ENCODE measurements around the gene ACAP2.

Gene ACAP2

DNA sequence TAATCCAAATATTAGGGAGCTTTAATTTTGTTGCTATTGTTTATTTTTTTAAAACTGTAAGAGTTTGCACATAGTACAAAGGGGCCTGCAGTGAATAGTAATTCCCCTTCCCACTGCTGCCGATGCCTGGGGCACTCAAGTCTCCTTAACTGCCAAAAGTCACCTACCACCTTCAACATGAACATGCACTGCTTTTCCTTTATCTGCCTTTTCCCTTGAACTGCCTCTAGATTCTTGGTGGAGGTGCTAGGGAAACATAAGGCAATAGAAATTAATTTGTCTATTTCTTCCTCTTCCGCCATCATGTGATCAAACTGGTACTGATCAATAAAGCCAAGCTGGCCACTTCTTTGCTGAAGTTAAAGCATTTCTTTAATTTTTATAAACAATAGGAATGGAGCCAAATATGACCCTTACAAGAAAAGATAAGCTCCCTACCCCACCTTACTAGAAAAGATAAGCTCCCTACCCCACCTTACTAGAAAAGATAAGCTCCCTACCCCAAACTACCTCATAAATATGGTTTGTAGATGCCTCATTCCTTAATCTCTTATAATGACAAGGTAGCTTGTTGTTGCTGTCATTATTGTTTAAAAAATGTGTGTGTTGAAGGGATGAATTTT lies 17.4 kb upstream of the ACAP2 start:
- FAIRE-seq (no peak), DNase-seq (ENCODE audit: insufficient read length) (no peak)
- TF ChIP-seq POLR2A (IDR thresholded peaks at IDR 0.05; ENCODE audit: low read depth, low read length) (no peak), TAF1 (IDR thresholded peaks at IDR 0.05; ENCODE audit: borderline replicate concordance, low read depth, low read length) (no peak), POLR2AphosphoS5 (IDR thresholded peaks at IDR 0.05; ENCODE audit: low read depth, low read length) (no peak)

DNA sequence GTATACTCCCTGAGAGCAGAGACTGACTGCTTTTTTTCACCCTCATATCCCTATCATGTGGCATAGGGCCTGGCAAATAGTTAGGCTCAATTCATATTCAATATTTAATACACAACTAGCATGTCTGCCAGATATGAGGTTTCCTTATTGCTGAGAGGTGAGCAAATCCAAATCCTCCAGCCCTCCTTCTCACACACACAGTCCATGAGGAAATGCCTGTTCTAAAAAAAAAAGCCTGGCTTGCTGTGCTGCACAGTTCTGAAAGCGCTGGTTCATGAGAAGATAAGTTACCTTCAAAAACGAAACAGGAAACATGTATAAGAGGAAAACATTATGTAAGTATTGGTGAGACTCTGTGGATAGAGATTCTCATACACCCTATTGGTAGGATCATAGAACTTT lies 15.5 kb upstream of the ACAP2 start:
- DNase-seq (ENCODE audit: insufficient read length) (no peak), FAIRE-seq (peak; percentile 84)
- no peak for TF ChIP-seq TAF1 (IDR thresholded peaks at IDR 0.05; ENCODE audit: borderline replicate concordance, low read depth, low read length)
- no peak for TF ChIP-seq POLR2AphosphoS5 (IDR thresholded peaks at IDR 0.05; ENCODE audit: low read depth, low read length)
- no peak for TF ChIP-seq POLR2A (IDR thresholded peaks at IDR 0.05; ENCODE audit: low read depth, low read length)

DNA sequence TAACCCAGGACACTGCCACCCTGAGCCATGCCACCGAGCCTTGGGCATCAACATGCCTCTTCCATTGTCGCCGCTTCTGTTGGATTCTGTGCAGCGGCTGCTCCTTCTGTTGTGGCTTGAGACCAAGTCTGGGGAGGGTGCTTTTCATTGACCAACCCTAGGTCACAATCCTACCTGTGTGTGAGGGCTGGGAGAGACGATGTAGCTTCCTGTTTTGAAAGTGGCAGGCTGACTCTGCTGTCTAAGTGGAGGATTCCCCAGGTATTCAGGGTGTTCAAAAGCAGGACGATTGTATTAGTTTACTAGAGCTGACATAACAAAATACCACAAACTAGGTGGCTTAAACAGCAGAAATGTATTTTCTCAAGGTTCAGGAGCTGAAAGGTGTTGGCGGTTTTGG lies 13.0 kb upstream of the ACAP2 start:
- no peak for DNase-seq (ENCODE audit: insufficient read length)
- FAIRE-seq = no peak
- TF ChIP-seq POLR2A (IDR thresholded peaks at IDR 0.05; ENCODE audit: low read depth, low read length) (no peak), POLR2AphosphoS5 (IDR thresholded peaks at IDR 0.05; ENCODE audit: low read depth, low read length) (no peak), TAF1 (IDR thresholded peaks at IDR 0.05; ENCODE audit: borderline replicate concordance, low read depth, low read length) (no peak)

- TF ChIP-seq POLR2AphosphoS5 (IDR thresholded peaks at IDR 0.05; ENCODE audit: low read depth, low read length) (no peak), POLR2A (IDR thresholded peaks at IDR 0.05; ENCODE audit: low read depth, low read length) (no peak), TAF1 (IDR thresholded peaks at IDR 0.05; ENCODE audit: borderline replicate concordance, low read depth, low read length) (no peak)
- FAIRE-seq = no peak
- no peak for DNase-seq (ENCODE audit: insufficient read length)
These were observed 10.4 kb upstream of the ACAP2 start for GRCh38 chr3:195453236-195453635.

DNA sequence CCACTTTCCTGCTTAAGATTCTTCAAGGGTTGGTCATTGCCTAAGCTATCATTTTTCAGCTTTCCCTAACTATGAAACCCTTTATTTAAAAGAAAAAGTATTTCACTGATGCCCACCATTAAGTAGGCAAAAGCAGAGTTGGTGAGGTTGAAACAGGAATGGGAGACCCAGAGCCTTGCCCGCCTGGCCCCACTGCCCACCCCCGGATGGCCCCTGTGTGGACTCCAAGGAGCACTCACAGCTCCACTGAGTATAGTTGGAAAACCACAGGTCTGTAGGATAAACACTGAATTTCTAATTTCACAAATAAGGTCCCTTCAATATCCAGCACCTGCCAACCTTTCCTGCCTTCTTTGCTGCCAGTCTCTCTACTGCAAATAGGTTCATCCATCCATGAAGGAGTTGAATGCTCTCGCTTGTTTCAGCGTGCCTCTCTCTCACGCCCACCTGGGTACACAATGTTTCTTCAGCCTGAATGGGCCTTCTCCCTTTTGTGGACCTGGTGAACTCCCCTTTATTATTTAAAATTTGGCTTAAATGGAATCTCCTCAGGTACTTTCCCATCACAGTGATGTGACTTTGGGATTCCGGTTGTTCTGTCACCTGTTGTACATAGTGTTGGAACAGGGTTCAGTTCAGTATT lies 8.7 kb upstream of the ACAP2 start:
- no peak for DNase-seq (ENCODE audit: insufficient read length)
- no peak for FAIRE-seq
- TF ChIP-seq TAF1 (IDR thresholded peaks at IDR 0.05; ENCODE audit: borderline replicate concordance, low read depth, low read length) = no peak
- no peak for TF ChIP-seq POLR2AphosphoS5 (IDR thresholded peaks at IDR 0.05; ENCODE audit: low read depth, low read length)
- no peak for TF ChIP-seq POLR2A (IDR thresholded peaks at IDR 0.05; ENCODE audit: low read depth, low read length)

GRCh38 chr3:195450731-195451229 lies 8.0 kb upstream of the ACAP2 start:
- DNase-seq (ENCODE audit: insufficient read length) (no peak), FAIRE-seq (no peak)
- no peak for TF ChIP-seq TAF1 (IDR thresholded peaks at IDR 0.05; ENCODE audit: borderline replicate concordance, low read depth, low read length)
- no peak for TF ChIP-seq POLR2A (IDR thresholded peaks at IDR 0.05; ENCODE audit: low read depth, low read length)
- no peak for TF ChIP-seq POLR2AphosphoS5 (IDR thresholded peaks at IDR 0.05; ENCODE audit: low read depth, low read length)

DNA sequence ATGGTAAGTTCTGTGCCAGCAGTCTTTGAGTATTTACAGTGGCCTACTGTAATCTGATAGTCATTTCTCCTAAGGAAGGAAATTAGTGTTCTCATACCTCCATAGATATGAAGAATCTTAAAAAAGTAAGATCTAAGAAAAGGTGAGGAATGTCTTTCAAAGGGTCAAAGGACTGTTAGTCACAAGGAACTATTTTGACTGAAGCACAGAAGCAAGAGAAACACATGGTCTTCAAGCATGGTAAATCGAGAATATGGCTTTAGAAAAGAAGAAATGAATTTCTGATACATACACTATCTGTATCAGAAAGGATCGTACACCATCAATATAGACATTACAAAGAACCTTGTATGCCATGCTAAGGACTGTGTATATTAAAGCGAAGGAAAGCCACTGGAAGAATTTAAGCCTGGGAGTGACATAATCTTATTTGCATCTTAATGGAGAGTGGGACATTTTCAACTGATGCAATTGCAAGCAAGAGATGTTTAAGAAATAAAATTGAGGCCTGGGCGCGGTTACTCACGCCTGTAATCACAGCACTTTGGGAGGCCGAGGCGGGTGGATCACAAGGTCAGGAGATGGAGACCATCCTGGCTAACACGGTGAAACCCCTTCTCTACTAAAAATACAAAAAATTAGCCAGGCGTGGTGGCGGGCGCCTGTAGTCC lies 5.5 kb upstream of the ACAP2 start:
- DNase-seq (ENCODE audit: insufficient read length) = no peak
- no peak for FAIRE-seq
- TF ChIP-seq TAF1 (IDR thresholded peaks at IDR 0.05; ENCODE audit: borderline replicate concordance, low read depth, low read length) = no peak
- TF ChIP-seq POLR2A (IDR thresholded peaks at IDR 0.05; ENCODE audit: low read depth, low read length) = no peak
- no peak for TF ChIP-seq POLR2AphosphoS5 (IDR thresholded peaks at IDR 0.05; ENCODE audit: low read depth, low read length)

DNA sequence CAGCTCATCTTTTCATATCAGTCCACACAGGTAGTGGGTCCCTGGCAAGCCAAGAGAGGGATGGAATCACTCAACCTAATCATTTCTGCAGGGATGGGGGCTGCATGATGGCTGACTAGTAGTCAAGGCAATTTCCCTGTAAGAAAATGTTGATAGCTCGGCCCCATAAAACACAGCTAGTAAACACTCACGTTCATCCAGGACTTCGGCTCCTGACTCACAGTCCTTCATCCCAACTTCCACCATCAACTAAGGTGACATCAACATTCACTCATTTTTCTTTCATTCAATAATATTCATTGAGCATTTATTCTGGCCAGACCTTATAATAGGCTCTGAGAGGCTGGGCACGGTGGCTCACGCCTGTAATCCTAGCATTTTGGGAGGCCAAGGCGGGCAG lies 4.4 kb upstream of the ACAP2 start:
- FAIRE-seq (no peak), DNase-seq (ENCODE audit: insufficient read length) (no peak)
- TF ChIP-seq POLR2AphosphoS5 (IDR thresholded peaks at IDR 0.05; ENCODE audit: low read depth, low read length) = no peak

GRCh38 chr3:195446359-195446758 lies 3.5 kb upstream of the ACAP2 start:
- no peak for DNase-seq (ENCODE audit: insufficient read length)
- no peak for FAIRE-seq

GRCh38 chr3:195445885-195446284 lies 3.1 kb upstream of the ACAP2 start:
- no peak for DNase-seq (ENCODE audit: insufficient read length)
- no peak for FAIRE-seq
- TF ChIP-seq POLR2A (IDR thresholded peaks at IDR 0.05; ENCODE audit: low read depth, low read length) = no peak
- TF ChIP-seq POLR2AphosphoS5 (IDR thresholded peaks at IDR 0.05; ENCODE audit: low read depth, low read length) = no peak
- no peak for TF ChIP-seq TAF1 (IDR thresholded peaks at IDR 0.05; ENCODE audit: borderline replicate concordance, low read depth, low read length)

More at GRCh38 chr3:195446359-195446758, 3.5 kb upstream of the ACAP2 start:
- TF ChIP-seq POLR2AphosphoS5 (IDR thresholded peaks at IDR 0.05; ENCODE audit: low read depth, low read length) (no peak), POLR2A (IDR thresholded peaks at IDR 0.05; ENCODE audit: low read depth, low read length) (no peak)

- TF ChIP-seq TAF1 (IDR thresholded peaks at IDR 0.05; ENCODE audit: borderline replicate concordance, low read depth, low read length) (no peak), POLR2A (IDR thresholded peaks at IDR 0.05; ENCODE audit: low read depth, low read length) (no peak)
- FAIRE-seq (no peak), DNase-seq (ENCODE audit: insufficient read length) (no peak)
These were observed 670 bp upstream of the ACAP2 start for GRCh38 chr3:195443391-195443989.

Data from GM12892 (cell line).